HepG2 (cell line): ENCODE data around the gene ANKRD35. TPM values are rescaled to one million over a fixed set of nuclear protein-coding genes. Genes with fewer than 3 reads are reported as not detected.
A peak's percentile ranks its signal among the peaks of the same experiment; 100 is the strongest.

ENCODE experiments used
- BATF2 ChIP-seq: sonication (generic); formaldehyde crosslinking; IDR thresholded peaks from 2 replicates; pipeline ENCODE4 v1.8.0; 2022; ENCODE audit warnings: mild to moderate bottlenecking, missing genetic modification reagents, moderate library complexity
- BRD4 ChIP-seq: sonication (generic); formaldehyde crosslinking; IDR thresholded peaks from 2 replicates; pipeline ENCODE4 v1.4.0; 2020; ENCODE audit warnings: missing genetic modification reagents
- FOXP4 ChIP-seq: sonication (generic); formaldehyde crosslinking; IDR thresholded peaks from 2 replicates; pipeline ENCODE4 v1.4.0; 2020; ENCODE audit warnings: missing genetic modification reagents
- GMEB2 ChIP-seq: IDR thresholded peaks from 2 replicates; pipeline ENCODE4 v1.6.1; 2016; ENCODE audit warnings: missing biosample characterization, missing genetic modification reagents, low read depth
- GPN1 ChIP-seq: sonication (generic); formaldehyde crosslinking; IDR thresholded peaks from 2 replicates; pipeline ENCODE4 v1.5.1; 2020; ENCODE audit warnings: missing genetic modification reagents, borderline replicate concordance
- TFDP2 ChIP-seq: sonication (generic); formaldehyde crosslinking; IDR thresholded peaks from 2 replicates; pipeline ENCODE4 v1.4.0; 2020; ENCODE audit warnings: missing genetic modification reagents
- ZBED4 ChIP-seq: sonication (generic); formaldehyde crosslinking; IDR thresholded peaks from 2 replicates; pipeline ENCODE4 v1.4.0; 2020; ENCODE audit warnings: missing genetic modification reagents, borderline replicate concordance
- ZBTB20 ChIP-seq: sonication (generic); formaldehyde crosslinking; IDR thresholded peaks from 2 replicates; pipeline ENCODE4 v1.8.1; 2023; ENCODE audit warnings: missing genetic modification reagents, low read depth, mild to moderate bottlenecking, borderline replicate concordance
- ZIK1 ChIP-seq: sonication (generic); formaldehyde crosslinking; IDR thresholded peaks from 2 replicates; pipeline ENCODE4 v1.5.0; 2020; ENCODE audit warnings: mild to moderate bottlenecking, low read depth, missing genetic modification reagents, borderline replicate concordance
- ZNF234 ChIP-seq: sonication (generic); formaldehyde crosslinking; conservative IDR thresholded peaks from 2 replicates; pipeline ENCODE4 v1.5.1; 2020; ENCODE audit warnings: mild to moderate bottlenecking, missing genetic modification reagents
- ZNF264 ChIP-seq: sonication (generic); formaldehyde crosslinking; IDR thresholded peaks from 2 replicates; pipeline ENCODE4 v1.4.0; 2020; ENCODE audit warnings: missing genetic modification reagents
- ZNF512 ChIP-seq: sonication (generic); formaldehyde crosslinking; IDR thresholded peaks from 2 replicates; pipeline ENCODE4 v1.4.0; 2020; ENCODE audit warnings: mild to moderate bottlenecking, missing genetic modification reagents
- ZNF543 ChIP-seq: sonication (generic); formaldehyde crosslinking; IDR thresholded peaks from 2 replicates; pipeline ENCODE4 v1.4.0; 2020; ENCODE audit warnings: mild to moderate bottlenecking, missing genetic modification reagents
- ZNF557 ChIP-seq: sonication (generic); formaldehyde crosslinking; IDR thresholded peaks from 2 replicates; pipeline ENCODE4 v1.4.0; 2020; ENCODE audit warnings: missing genetic modification reagents
- ZNF615 ChIP-seq: sonication (generic); formaldehyde crosslinking; IDR thresholded peaks from 2 replicates; pipeline ENCODE4 v1.5.0; 2020; ENCODE audit warnings: mild to moderate bottlenecking, missing genetic modification reagents, borderline replicate concordance
- ZNF777 ChIP-seq: sonication (generic); formaldehyde crosslinking; IDR thresholded peaks from 2 replicates; pipeline ENCODE4 v1.4.0; 2020; ENCODE audit warnings: missing genetic modification reagents
- ZNF879 ChIP-seq: sonication (generic); formaldehyde crosslinking; IDR thresholded peaks from 2 replicates; pipeline ENCODE4 v1.8.1; 2023; ENCODE audit warnings: missing genetic modification reagents
- polyA plus RNA-seq, 8 experiments: library from polyadenylated mRNA; depleted of rRNA in 3 of 8; stranded (reverse) in 7 of 8; unstranded in 1 of 8; fragments of >200 nt; fragmentation: Illumina TruSeq in 4 of 8; extraction: Trizol in 4 of 8; gene quantifications; 2 replicates each; pipeline versions ENCODE4 v1.2.1 to v1.2.3, GENCODE V29; 2011 to 2016; ENCODE audit warnings: low read depth in 4 of 8, missing spikeins in 1 of 8, mixed read lengths in 1 of 8; ENCODE audit not compliant: insufficient read depth in 1 of 8
- total RNA-seq, 5 experiments: library from RNA; depleted of rRNA; stranded (reverse); fragments of >200 nt; fragmentation: Illumina TruSeq; extraction: Trizol; gene quantifications; 2 replicates each; pipeline ENCODE4 v1.2.3, GENCODE V29; 2016; ENCODE audit warnings: low read depth in 1 of 5

The ANKRD35 gene
- total and polyA plus RNA-seq, 2 of the 13 experiments (the other 11 are each of a cell fraction or from before 2014, with no cell fraction given), result 0.02 TPM; not detected in 1

GRCh38 chr1:145927063-145927886 lies 41.6 kb upstream of the ANKRD35 start, which contains the start of gene RBM8A (continued):
- TF ChIP-seq GPN1 (CRISPR knock-in tag) (no peak), TFDP2 (CRISPR knock-in tag) (peak; percentile 51; the same call in 1 of the 2 replicates), BATF2 (CRISPR knock-in tag) (no peak), ZNF264 (CRISPR knock-in tag) (no peak), ZBED4 (CRISPR knock-in tag) (no peak), ZBTB20 (peak; percentile 89), ZNF234 (CRISPR knock-in tag) (no peak), FOXP4 (CRISPR knock-in tag) (no peak), ZNF512 (no peak), ZNF777 (peak; percentile 35; the same call in 1 of the 2 replicates), ZNF543 (CRISPR knock-in tag) (peak; percentile 43; the same call in 1 of the 2 replicates), ZNF557 (CRISPR knock-in tag) (no peak), ZNF879 (CRISPR knock-in tag) (no peak), BRD4 (CRISPR knock-in tag) (peak; percentile 24; the same call in 1 of the 2 replicates), ZNF615 (0 out of 2 replicates have a peak, but pooled peaks have one; percentile 41), GMEB2 (CRISPR knock-in tag) (no peak), ZIK1 (CRISPR knock-in tag) (0 out of 2 replicates have a peak, but pooled peaks have one; percentile 31)
